GM23248 (cell line): Measurements from ENCODE around the gene OSBP2.

Experiments used
- EZH2 ChIP-seq: fragments of 200-600 bp; sonication (generic); IDR thresholded peaks from 2 replicates; pipeline ENCODE4 v1.6.1; 2018; ENCODE audit warnings: antibody characterized with exemption, mild to moderate bottlenecking; ENCODE audit not compliant: insufficient read depth, poor library complexity, severe bottlenecking
- EZH2phosphoT487 ChIP-seq: fragments of 200-600 bp; sonication (generic); IDR thresholded peaks from 2 replicates; pipeline ENCODE4 v1.6.1; 2018; ENCODE audit warnings: antibody characterized with exemption, moderate library complexity, mild to moderate bottlenecking, low read depth; ENCODE audit not compliant: insufficient read depth

- no peak for TF ChIP-seq EZH2
- TF ChIP-seq EZH2phosphoT487, result no peak
These were observed 23.8 kb downstream of the OSBP2 start for GRCh38 chr22:30718491-30718890.
